HG03135 (cell line): ENCODE data around the gene TENT4B.

Experiments used
- ATAC-seq: cut with Tn5 transposase; IDR thresholded peaks from one replicate; pipeline ENCODE4 v1.9.1; 2021; ENCODE audit warnings: mild to moderate bottlenecking, moderate library complexity; ENCODE audit not compliant: unreplicated experiment

Gene TENT4B

GRCh38 chr16:50254072-50254471, 101.0 kb downstream of the TENT4B start:
- ATAC-seq = no peak

DNA sequence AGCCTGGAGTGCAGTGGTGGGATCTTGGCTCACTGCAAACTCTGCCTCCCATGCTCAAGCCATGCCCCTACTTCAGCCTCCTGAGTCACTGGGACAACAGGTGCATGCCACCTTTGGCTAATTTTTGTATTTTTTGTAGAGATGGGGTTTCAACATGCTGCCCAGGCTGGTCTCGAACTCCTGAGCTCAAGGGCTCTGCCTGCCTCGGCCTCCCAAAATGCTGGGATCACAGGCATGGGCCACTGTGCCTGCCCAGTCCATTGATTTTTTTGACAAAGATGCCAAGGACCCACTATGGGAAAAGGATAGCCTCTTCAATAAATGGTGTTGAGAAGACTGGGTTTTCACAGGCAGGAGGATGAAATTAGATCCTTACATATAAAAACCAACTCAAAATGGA, 102.4 kb downstream of the TENT4B start:
- ATAC-seq = no peak

DNA sequence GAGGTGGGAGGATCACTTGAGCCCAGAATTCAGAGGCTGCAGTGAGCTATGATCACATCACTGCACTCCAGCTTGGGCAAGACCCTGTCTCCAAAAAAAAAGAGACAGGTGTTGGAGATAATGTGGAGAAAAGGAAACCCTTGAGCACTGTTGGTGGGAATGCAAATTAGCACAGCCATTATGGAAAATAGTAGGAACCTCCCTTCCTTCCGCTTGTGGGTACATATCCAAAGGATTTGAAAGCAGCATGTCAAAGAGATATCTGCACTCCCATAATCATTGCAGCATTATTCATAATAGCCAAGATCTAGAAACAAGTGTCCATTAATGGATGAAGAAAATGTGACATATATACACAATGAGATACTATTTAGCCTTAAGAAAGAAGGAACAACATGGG, 103.5 kb downstream of the TENT4B start:
- no peak for ATAC-seq

DNA sequence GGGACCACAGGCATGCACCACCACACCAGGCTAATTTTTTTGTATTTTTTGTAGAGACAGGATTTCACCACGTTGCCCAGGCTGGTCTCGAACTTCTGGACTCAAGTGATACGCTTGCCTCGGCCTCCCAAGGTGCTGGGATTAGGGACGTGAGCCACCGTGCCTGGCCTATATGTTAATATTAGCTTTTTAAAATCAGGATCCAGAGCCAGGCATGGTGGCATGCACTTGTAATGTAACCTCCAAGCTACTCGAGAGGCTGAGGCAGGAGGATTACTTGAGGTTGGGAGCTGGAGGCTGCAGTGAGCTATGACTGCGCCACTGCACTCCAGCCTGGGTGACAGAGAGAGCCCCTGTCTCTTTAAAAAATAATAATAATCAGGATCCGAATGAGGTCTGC, 104.8 kb downstream of the TENT4B start:
- ATAC-seq = no peak

- ATAC-seq = no peak
These were observed 106.5 kb downstream of the TENT4B start for GRCh38 chr16:50259334-50260205.

- ATAC-seq = no peak
These were observed 107.4 kb downstream of the TENT4B start for GRCh38 chr16:50260206-50261159.

- ATAC-seq = no peak
These were observed 108.1 kb downstream of the TENT4B start for GRCh38 chr16:50261160-50261706.

DNA sequence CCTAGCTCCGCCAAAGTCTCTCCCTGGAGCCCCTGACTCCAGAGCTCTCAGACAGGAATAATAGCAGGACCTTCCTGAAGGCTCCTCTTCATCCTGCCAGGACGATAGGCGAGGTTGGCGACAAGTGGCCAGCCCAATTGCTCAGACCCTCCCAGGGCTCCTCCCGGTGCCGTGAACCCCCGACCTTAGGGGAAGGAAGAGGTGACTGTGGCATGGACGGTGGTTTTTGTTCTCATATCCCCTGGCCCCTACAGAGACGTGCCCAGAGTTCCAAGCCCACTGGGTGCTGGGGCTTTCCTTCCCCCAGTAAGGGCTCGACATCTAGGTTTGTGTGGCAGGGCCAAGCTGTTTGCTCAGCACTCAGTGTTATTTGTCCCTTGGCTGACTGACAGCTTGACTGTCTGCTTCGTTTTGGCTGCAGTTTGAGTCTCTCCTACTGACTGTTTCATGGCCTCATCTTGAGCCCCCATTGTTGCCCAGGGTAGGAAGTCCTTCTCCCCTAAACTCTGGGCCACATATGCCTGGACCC, 108.7 kb downstream of the TENT4B start:
- ATAC-seq = no peak

- no peak for ATAC-seq
These were observed 110.2 kb downstream of the TENT4B start for GRCh38 chr16:50263060-50263909.

- ATAC-seq = no peak
These were observed 111.1 kb downstream of the TENT4B start for GRCh38 chr16:50263940-50264929.

DNA sequence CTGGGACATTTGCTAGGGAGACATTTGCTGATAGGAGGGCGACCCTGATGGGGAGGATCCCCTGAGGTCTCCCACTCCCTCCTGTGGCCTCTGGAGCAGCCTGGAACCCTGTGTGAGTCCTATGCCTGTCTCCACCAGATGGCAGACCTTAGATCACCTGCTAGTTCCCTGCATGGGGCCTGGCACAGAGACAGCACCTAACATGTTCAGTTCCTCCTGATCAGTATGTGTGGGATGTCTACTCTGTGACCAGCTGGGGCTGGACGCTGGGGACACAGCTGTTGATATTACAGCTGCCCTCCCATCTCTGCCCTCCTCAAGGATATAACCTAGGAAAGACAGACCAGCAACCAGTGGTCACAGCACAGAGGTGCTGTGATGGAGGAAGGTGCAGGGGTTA, 112.2 kb downstream of the TENT4B start:
- ATAC-seq = no peak

DNA sequence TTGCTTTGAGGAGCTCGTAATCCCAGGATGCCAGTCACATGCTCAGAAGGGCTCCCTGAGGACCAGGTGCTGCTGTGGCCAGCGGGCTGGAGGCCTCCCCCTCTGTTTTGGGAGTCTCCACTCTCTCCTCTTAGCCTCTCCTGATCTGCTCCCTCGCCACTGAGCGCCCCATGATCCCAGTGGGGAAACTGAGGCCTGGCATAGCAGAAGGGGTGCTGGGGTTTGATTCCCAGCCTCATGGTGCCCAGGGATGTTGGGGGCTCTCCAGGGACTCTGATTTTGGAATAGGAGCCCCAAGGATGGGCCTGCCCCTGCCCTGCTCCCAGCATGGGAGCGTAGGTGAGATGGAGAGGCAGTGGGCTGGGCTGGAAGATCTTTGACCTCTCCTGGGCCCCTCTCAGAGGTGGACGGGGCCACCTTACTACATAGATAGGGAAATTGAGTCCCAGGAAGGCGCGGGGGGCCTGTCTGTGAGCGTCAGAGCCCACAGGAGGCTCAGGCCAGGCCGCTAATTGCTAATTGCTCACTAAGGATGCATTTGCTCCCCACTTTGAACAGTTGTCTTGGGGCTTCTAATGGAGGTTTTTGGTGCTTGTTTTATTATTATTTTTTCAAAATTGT, 112.7 kb downstream of the TENT4B start:
- no peak for ATAC-seq

DNA sequence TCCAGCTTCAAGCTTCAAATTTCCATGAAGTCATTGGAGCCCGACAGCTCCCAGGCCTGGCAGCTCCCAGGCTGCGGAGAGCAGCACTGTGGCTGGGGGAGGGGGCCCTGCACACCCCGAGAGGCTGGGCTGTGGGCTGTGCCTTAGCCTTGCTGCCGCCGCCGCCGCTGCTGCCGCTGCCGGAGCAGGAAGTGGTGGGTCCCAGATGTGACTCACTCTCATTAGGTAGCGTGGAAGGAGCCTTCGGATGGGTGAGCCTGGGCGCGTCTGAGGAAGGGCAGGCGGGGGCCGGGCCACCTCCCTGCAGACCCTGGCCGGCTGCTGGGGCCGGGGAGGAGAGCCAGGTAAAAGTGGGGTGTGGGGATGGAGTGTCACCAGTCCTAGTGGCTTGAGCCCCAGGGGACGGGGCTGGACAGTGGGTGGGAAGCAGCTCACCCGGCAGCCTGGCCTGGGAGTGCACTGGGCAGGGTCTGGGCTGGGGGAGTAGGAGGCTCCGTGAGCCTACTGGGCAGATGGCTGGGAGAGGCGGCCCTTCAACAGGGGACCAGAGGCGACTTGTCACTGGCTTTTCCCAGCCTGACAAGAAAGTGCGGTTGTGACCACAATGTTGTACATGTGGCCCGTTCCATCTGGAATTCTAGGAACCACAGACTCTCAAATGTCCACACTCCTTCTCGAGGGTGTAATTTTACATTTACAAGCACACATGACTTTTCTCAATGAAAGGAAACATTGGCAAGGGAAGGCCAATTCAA, 113.4 kb downstream of the TENT4B start, which contains the start of gene ADCY7:
Gene ADCY7, plus strand, starts transcription at position 215 of the 755 bp plus-strand sequence. CDS start 21,629 bp downstream, outside the sequence.
- ATAC-seq = peak; percentile 85

- ATAC-seq = no peak
These were observed 114.1 kb downstream of the TENT4B start for GRCh38 chr16:50267151-50267631.

GRCh38 chr16:50267651-50268050, 114.5 kb downstream of the TENT4B start:
- no peak for ATAC-seq

DNA sequence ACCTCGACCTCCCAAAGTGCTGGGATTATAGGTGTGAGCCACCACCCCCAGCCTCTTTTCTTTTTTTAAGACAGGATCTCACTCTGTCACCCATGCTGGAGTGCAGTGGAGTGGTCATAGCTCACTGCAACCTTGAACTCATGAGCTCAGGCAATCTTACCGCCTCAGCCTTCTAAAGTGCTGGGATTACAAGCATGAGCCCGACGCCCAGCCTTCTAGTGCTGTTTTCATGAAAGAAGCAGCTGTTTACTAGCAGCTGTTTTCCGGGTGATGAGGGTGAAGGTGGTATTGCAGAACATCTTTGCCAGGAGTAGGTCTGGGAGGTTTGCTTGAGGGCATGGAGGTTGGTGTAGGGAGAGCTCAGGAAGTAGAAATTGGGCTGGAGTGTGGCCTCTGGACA, 115.2 kb downstream of the TENT4B start:
- ATAC-seq = no peak

GRCh38 chr16:50269061-50269705, 116.1 kb downstream of the TENT4B start:
- no peak for ATAC-seq
